HG03342 (cell line): ENCODE data around the gene PSMB11.
"Not testable (repeated sequence)": the region's sequence is repeated elsewhere in the genome, so short reads cannot be mapped to it uniquely, and the experiment has no call there.

ENCODE experiments used
- ATAC-seq: cut with Tn5 transposase; IDR thresholded peaks from one replicate; pipeline ENCODE4 v1.9.1; 2021; ENCODE audit warnings: mild to moderate bottlenecking, moderate library complexity; ENCODE audit not compliant: unreplicated experiment

The PSMB11 gene

GRCh38 chr14:23042162-23042965, at the start of gene PSMB11:
TSS of gene PSMB11 (plus strand) at chr14:23042212. CDS start at chr14:23042226, 14 bp downstream.
- ATAC-seq = no peak

- no peak for ATAC-seq
Observed at GRCh38 chr14:22993517-22993916, 48.5 kb upstream of the PSMB11 start.

- ATAC-seq = no peak
Observed at GRCh38 chr14:22994762-22995275, 47.2 kb upstream of the PSMB11 start.

- ATAC-seq = no peak
Observed at GRCh38 chr14:22995889-22996625, 46.0 kb upstream of the PSMB11 start.

GRCh38 chr14:22996768-22997654, 45.0 kb upstream of the PSMB11 start:
- no peak for ATAC-seq

GRCh38 chr14:22997676-22998323, 44.2 kb upstream of the PSMB11 start:
- ATAC-seq = no peak

- ATAC-seq = no peak
Observed at GRCh38 chr14:22998329-22999012, 43.5 kb upstream of the PSMB11 start.

GRCh38 chr14:23000860-23001259, 41.2 kb upstream of the PSMB11 start:
- no peak for ATAC-seq

- no peak for ATAC-seq
Observed at GRCh38 chr14:23002592-23002991, 39.4 kb upstream of the PSMB11 start.

- ATAC-seq = not testable (repeated sequence)
Observed at GRCh38 chr14:23004274-23004673, 37.7 kb upstream of the PSMB11 start.

GRCh38 chr14:23005451-23006187, 36.4 kb upstream of the PSMB11 start:
- ATAC-seq = no peak

GRCh38 chr14:23006188-23006534, 35.9 kb upstream of the PSMB11 start:
- no peak for ATAC-seq

- peak; percentile 96 for ATAC-seq
Observed at GRCh38 chr14:23006544-23007419, 35.2 kb upstream of the PSMB11 start.

- ATAC-seq = no peak
Observed at GRCh38 chr14:23008831-23009230, 33.2 kb upstream of the PSMB11 start.

- no peak for ATAC-seq
Observed at GRCh38 chr14:23009483-23009938, 32.5 kb upstream of the PSMB11 start.

GRCh38 chr14:23009939-23010726, 31.9 kb upstream of the PSMB11 start, which contains the start of gene C14orf93:
TSS of gene C14orf93 (minus strand) at chr14:23010143. CDS start at chr14:22999023, 11,120 bp downstream.
- peak; percentile 43 for ATAC-seq

GRCh38 chr14:23013054-23013748, 28.8 kb upstream of the PSMB11 start:
- ATAC-seq = no peak
